NCI-H1417 treated with DMSO at 0.1 percent for 48 hours (cell line): ENCODE data around the gene OLIG1.
A peak's percentile ranks its signal among the peaks of the same experiment; 100 is the strongest.

Experiments
- DNase-seq: peaks from one replicate; lab custom pipeline; 2025; lab: John Stamatoyannopoulos, UW

The OLIG1 gene, protein sequence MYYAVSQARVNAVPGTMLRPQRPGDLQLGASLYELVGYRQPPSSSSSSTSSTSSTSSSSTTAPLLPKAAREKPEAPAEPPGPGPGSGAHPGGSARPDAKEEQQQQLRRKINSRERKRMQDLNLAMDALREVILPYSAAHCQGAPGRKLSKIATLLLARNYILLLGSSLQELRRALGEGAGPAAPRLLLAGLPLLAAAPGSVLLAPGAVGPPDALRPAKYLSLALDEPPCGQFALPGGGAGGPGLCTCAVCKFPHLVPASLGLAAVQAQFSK

DNA sequence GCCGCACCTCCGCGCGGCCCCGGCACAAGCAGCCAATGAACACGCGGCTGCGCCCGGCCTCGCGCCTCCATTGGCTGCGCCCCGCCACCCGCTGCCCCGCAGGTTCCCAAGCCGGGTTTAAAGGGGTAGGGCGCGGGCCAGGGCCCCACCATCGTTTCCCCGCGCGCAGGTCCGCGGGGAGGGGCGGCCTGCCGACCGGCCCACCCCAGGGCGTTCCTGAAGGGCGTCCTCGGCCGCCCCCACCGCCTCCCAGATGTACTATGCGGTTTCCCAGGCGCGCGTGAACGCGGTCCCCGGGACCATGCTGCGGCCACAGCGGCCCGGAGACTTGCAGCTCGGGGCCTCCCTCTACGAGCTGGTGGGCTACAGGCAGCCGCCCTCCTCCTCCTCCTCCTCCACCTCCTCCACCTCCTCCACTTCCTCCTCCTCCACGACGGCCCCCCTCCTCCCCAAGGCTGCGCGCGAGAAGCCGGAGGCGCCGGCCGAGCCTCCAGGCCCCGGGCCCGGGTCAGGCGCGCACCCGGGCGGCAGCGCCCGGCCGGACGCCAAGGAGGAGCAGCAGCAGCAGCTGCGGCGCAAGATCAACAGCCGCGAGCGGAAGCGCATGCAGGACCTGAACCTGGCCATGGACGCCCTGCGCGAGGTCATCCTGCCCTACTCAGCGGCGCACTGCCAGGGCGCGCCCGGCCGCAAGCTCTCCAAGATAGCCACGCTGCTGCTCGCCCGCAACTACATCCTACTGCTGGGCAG lies at the start of gene OLIG1:
OLIG1 (plus strand) TSS at position 148 of the 750 bp plus-strand sequence; CDS start at position 254, 106 bp downstream.
- peak; percentile 5 for DNase-seq

- no peak for DNase-seq
These were observed 49.3 kb upstream of the OLIG1 start for GRCh38 chr21:33020558-33021100.

DNA sequence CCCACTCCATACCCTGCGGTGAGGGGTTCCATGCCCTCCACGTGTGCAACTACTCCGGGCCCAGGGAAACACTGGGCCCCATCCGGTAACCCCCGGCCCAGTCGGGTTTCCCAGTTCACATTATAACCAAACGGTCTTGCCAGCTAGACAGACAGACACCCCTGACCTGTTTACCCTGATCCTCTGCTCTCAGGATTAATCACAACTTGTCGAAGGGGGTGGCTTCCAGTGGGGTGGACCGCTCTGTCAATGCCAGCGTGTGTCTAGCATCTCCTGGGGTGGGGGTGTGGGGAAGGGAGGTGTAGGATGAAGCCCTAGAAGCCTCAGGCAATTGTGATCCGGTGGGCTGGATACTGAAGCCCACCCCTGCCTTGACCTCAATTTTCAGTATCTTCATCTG lies 48.8 kb upstream of the OLIG1 start:
- DNase-seq, result no peak

DNA sequence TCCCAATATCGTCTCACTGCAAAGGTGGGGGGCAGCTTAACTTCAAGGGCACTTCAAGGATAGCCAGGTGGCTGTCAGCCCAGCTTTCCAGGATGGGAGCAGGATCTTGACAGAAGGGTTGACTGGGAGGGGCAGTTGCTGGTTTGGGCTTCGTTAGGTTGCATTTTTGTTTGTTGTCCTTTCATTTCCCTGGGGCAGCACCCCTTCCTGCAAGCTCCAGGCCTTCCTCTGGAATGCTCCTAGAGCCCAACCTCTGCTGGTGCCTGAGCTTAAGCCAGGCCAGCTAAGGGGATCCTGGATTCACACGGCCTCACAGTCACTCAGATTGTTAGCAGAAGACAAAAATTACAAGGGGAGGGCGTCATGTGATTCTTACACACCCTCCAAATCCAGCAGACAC lies 48.3 kb upstream of the OLIG1 start:
- no peak for DNase-seq

DNA sequence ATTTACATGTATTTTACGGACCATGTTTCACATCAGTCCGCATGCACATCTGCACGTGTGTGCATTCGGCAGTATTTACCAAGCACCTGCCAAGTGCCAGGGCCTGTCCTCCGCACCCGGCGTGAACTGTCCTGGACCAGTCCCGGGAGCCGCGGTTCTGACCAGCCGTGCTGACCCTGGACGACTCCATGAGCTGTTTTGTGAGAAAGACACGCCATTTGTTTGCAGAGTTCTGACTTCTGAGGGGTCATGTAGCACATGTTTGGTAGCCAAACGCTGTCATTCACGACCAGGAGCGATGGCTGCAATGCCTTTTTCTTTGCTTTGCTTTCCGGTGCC lies 47.5 kb upstream of the OLIG1 start:
- DNase-seq, result no peak

GRCh38 chr21:33022828-33023573 lies 46.9 kb upstream of the OLIG1 start:
- no peak for DNase-seq

- no peak for DNase-seq
These were observed 46.3 kb upstream of the OLIG1 start for GRCh38 chr21:33023574-33024200.

DNA sequence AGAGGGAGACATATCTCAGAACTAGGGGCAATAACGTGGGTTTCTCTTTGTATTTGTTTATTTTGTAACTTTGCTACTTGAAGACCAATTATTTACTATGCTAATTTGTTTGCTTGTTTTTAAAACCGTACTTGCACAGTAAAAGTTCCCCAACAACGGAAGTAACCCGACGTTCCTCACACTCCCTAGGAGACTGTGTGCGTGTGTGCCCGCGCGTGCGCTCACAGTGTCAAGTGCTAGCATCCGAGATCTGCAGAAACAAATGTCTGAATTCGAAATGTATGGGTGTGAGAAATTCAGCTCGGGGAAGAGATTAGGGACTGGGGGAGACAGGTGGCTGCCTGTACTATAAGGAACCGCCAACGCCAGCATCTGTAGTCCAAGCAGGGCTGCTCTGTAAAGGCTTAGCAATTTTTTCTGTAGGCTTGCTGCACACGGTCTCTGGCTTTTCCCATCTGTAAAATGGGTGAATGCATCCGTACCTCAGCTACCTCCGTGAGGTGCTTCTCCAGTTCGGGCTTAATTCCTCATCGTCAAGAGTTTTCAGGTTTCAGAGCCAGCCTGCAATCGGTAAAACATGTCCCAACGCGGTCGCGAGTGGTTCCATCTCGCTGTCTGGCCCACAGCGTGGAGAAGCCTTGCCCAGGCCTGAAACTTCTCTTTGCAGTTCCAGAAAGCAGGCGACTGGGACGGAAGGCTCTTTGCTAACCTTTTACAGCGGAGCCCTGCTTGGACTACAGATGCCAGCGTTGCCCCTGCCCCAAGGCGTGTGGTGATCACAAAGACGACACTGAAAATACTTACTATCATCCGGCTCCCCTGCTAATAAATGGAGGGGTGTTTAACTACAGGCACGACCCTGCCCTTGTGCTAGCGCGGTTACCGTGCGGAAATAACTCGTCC lies 45.5 kb upstream of the OLIG1 start:
- no peak for DNase-seq

GRCh38 chr21:33025106-33025488 lies 44.8 kb upstream of the OLIG1 start:
- DNase-seq, result no peak

DNA sequence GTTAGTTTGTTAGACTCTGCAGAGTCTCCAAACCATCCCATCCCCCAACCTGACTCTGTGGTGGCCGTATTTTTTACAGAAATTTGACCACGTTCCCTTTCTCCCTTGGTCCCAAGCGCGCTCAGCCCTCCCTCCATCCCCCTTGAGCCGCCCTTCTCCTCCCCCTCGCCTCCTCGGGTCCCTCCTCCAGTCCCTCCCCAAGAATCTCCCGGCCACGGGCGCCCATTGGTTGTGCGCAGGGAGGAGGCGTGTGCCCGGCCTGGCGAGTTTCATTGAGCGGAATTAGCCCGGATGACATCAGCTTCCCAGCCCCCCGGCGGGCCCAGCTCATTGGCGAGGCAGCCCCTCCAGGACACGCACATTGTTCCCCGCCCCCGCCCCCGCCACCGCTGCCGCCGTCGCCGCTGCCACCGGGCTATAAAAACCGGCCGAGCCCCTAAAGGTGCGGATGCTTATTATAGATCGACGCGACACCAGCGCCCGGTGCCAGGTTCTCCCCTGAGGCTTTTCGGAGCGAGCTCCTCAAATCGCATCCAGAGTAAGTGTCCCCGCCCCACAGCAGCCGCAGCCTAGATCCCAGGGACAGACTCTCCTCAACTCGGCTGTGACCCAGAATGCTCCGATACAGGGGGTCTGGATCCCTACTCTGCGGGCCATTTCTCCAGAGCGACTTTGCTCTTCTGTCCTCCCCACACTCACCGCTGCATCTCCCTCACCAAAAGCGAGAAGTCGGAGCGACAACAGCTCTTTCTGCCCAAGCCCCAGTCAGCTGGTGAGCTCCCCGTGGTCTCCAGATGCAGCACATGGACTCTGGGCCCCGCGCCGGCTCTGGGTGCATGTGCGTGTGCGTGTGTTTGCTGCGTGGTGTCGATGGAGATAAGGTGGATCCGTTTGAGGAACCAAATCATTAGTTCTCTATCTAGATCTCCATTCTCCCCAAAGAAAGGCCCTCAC lies 44.2 kb upstream of the OLIG1 start, which contains the start of gene OLIG2:
OLIG2 (plus strand) TSS at position 447 of the 954 bp plus-strand sequence. CDS start 928 bp downstream, outside the sequence.
- DNase-seq, result no peak

GRCh38 chr21:33026443-33026858 lies 43.5 kb upstream of the OLIG1 start:
- DNase-seq, result no peak

DNA sequence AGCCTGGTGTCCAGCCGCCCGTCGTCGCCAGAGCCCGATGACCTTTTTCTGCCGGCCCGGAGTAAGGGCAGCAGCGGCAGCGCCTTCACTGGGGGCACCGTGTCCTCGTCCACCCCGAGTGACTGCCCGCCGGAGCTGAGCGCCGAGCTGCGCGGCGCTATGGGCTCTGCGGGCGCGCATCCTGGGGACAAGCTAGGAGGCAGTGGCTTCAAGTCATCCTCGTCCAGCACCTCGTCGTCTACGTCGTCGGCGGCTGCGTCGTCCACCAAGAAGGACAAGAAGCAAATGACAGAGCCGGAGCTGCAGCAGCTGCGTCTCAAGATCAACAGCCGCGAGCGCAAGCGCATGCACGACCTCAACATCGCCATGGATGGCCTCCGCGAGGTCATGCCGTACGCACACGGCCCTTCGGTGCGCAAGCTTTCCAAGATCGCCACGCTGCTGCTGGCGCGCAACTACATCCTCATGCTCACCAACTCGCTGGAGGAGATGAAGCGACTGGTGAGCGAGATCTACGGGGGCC lies 43.0 kb upstream of the OLIG1 start:
- DNase-seq, result no peak

DNA sequence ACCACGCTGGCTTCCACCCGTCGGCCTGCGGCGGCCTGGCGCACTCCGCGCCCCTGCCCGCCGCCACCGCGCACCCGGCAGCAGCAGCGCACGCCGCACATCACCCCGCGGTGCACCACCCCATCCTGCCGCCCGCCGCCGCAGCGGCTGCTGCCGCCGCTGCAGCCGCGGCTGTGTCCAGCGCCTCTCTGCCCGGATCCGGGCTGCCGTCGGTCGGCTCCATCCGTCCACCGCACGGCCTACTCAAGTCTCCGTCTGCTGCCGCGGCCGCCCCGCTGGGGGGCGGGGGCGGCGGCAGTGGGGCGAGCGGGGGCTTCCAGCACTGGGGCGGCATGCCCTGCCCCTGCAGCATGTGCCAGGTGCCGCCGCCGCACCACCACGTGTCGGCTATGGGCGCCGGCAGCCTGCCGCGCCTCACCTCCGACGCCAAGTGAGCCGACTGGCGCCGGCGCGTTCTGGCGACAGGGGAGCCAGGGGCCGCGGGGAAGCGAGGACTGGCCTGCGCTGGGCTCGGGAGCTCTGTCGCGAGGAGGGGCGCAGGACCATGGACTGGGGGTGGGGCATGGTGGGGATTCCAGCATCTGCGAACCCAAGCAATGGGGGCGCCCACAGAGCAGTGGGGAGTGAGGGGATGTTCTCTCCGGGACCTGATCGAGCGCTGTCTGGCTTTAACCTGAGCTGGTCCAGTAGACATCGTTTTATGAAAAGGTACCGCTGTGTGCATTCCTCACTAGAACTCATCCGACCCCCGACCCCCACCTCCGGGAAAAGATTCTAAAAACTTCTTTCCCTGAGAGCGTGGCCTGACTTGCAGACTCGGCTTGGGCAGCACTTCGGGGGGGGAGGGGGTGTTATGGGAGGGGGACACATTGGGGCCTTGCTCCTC lies 42.3 kb upstream of the OLIG1 start:
- no peak for DNase-seq

GRCh38 chr21:33028287-33028670 lies 41.7 kb upstream of the OLIG1 start:
- no peak for DNase-seq

DNA sequence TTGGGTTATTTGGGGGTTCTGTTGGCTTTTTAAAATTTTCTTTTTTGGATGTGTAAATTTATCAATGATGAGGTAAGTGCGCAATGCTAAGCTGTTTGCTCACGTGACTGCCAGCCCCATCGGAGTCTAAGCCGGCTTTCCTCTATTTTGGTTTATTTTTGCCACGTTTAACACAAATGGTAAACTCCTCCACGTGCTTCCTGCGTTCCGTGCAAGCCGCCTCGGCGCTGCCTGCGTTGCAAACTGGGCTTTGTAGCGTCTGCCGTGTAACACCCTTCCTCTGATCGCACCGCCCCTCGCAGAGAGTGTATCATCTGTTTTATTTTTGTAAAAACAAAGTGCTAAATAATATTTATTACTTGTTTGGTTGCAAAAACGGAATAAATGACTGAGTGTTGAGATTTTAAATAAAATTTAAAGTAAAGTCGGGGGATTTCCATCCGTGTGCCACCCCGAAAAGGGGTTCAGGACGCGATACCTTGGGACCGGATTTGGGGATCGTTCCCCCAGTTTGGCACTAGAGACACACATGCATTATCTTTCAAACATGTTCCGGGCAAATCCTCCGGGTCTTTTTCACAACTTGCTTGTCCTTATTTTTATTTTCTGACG lies 41.1 kb upstream of the OLIG1 start:
- no peak for DNase-seq

GRCh38 chr21:33029385-33029921 lies 40.5 kb upstream of the OLIG1 start:
- no peak for DNase-seq

DNA sequence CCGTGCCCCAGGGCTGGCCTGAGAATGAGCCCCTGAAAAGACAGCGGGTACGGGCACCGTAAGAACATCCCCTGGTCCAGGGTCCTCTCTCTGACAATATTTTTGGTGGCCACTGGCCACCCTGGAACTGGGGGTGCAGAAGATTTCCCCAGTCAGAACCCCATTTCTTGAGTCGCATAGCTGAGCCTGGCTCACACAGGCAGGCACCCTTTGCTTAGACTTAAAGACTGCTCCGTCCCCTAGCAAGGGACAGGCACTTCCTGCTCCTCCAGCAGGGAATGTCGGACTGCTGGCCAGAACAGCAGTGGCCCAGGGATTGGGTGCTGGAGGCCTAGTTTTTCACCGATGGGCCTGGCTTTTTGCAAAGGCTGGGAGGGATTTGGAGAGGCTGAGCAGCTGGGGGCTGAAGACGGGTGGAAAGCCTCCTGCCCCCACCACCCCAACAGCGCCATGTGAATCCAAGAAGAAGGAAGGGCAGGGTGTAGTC lies 39.9 kb upstream of the OLIG1 start:
- no peak for DNase-seq

GRCh38 chr21:33030633-33031032 lies 39.3 kb upstream of the OLIG1 start:
- DNase-seq, result no peak
